Measurements from ENCODE around the gene FCMR.

FCMR gene

DNA sequence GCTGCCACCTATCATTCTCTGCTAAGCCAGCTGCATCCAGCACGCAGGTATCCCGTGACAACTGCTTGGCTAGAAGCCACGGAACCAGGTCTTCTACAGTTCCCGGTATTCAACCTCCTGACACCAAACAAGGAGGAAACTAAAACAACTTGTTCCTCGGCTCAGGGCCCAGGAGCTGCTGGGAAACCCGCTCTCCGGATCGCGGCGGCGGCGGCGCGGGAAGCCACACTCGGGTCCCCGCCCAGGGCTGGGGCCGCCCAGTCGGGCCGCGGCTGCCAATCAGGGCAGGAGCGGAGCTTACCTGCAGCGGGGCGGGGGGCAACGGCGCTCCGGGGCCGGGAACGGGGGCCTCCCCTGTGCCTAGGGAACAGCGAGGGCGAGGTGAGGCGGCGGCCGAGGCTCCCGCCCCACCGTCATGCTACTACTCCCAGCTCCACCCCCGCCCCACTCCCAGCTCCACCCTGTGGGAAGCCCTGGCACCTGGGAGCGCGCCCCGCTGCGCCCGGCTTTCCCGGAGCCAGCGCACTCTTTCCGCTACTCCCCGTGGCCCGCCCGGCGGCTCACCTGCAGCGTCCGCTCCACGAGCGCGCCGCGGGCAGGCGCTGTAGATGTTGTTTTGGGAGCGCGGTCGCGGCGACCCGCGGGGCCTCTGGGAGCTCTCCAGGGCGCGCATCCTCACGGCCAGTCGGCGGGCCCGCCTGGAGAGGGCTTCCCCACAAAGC, 12.4 kb downstream of the FCMR start:
- Histone ChIP-seq H3K4me2 (ENCODE audit: low read depth, low read length) (no peak overlapping the region), H4K20me1 (ENCODE audit: insufficient read depth, low read length) (no peaks in the 10 kb centered on the region), H3K27me3 (replicated peaks; ENCODE audit: insufficient read depth, low read length) (no peaks in the 10 kb centered on the region), H3K9me3 (replicated peaks; ENCODE audit: insufficient read depth, low read length) (no peaks in the 10 kb centered on the region), H3K27ac (ENCODE audit: low read length) (no peak overlapping the region), H3K9me2 (replicated peaks; ENCODE audit: insufficient read depth, low read length) (no peaks in the 10 kb centered on the region), H3K79me2 (ENCODE audit: low read length) (peaks cover 20% of the 10 kb centered on the region), H3K4me3 (ENCODE audit: low read length) (no peak overlapping the region), H2AFZ (ENCODE audit: low read length) (no peak overlapping the region), H3K9ac (ENCODE audit: low read length) (no peak overlapping the region), H3K36me3 (replicated peaks; ENCODE audit: insufficient read depth, low read length) (peaks cover 8% of the 10 kb centered on the region; the same call in 1 of the 2 replicates), H3F3A (ENCODE audit: insufficient read depth, low read length) (peaks cover 9% of the 10 kb centered on the region), H3K4me1 (ENCODE audit: low read length) (peaks cover 8% of the 10 kb centered on the region)
- DNase-seq, result no peak
- no peak for TF ChIP-seq EZH2phosphoT487 (IDR thresholded peaks at IDR 0.05; ENCODE audit: low read length)

GRCh38 chr1:206908038-206908437, 13.7 kb downstream of the FCMR start:
- H2AFZ ChIP-seq (ENCODE audit: low read length), result no peak overlapping the region
- no peak overlapping the region for H3K4me2 ChIP-seq (ENCODE audit: low read depth, low read length)
- peaks cover 8% of the 10 kb centered on the region for H3K4me1 ChIP-seq (ENCODE audit: low read length)
- TF ChIP-seq EZH2 (optimal IDR thresholded peaks at IDR 0.05; ENCODE audit: low read depth, low read length), result no peak
- TF ChIP-seq CTCF (IDR thresholded peaks at IDR 0.05; ENCODE audit: low read length), result no peak
- no peak for TF ChIP-seq EZH2phosphoT487 (IDR thresholded peaks at IDR 0.05; ENCODE audit: low read length)
- no peak overlapping the region for H3K4me3 ChIP-seq (ENCODE audit: low read length)
- H3K9me2 ChIP-seq (replicated peaks; ENCODE audit: insufficient read depth, low read length), result no peaks in the 10 kb centered on the region
- no peak overlapping the region for H3K9ac ChIP-seq (ENCODE audit: low read length)
- no peaks in the 10 kb centered on the region for H3K27me3 ChIP-seq (replicated peaks; ENCODE audit: insufficient read depth, low read length)
- peaks cover 20% of the 10 kb centered on the region for H3K79me2 ChIP-seq (ENCODE audit: low read length)
- DNase-seq, result no peak
- H3F3A ChIP-seq (ENCODE audit: insufficient read depth, low read length), result peaks cover 4% of the 10 kb centered on the region; the same call in 1 of the 2 replicates
- no peak overlapping the region for H3K27ac ChIP-seq (ENCODE audit: low read length)
- no peaks in the 10 kb centered on the region for H4K20me1 ChIP-seq (ENCODE audit: insufficient read depth, low read length)
- peaks cover 8% of the 10 kb centered on the region; the same call in 1 of the 2 replicates for H3K36me3 ChIP-seq (replicated peaks; ENCODE audit: insufficient read depth, low read length)
- H3K9me3 ChIP-seq (replicated peaks; ENCODE audit: insufficient read depth, low read length), result no peaks in the 10 kb centered on the region

- no peaks in the 10 kb centered on the region for H3F3A ChIP-seq (ENCODE audit: insufficient read depth, low read length)
- no peaks in the 10 kb centered on the region for H3K27me3 ChIP-seq (replicated peaks; ENCODE audit: insufficient read depth, low read length)
- H3K4me3 ChIP-seq (ENCODE audit: low read length), result no peak overlapping the region
- H3K4me1 ChIP-seq (ENCODE audit: low read length), result peaks cover 8% of the 10 kb centered on the region
- H2AFZ ChIP-seq (ENCODE audit: low read length), result no peak overlapping the region
- no peaks in the 10 kb centered on the region for H3K9me2 ChIP-seq (replicated peaks; ENCODE audit: insufficient read depth, low read length)
- peaks cover 8% of the 10 kb centered on the region; the same call in 1 of the 2 replicates for H3K36me3 ChIP-seq (replicated peaks; ENCODE audit: insufficient read depth, low read length)
- no peak overlapping the region for H3K4me2 ChIP-seq (ENCODE audit: low read depth, low read length)
- DNase-seq, result no peak
- H3K79me2 ChIP-seq (ENCODE audit: low read length), result peaks cover 20% of the 10 kb centered on the region
- H3K9me3 ChIP-seq (replicated peaks; ENCODE audit: insufficient read depth, low read length), result no peaks in the 10 kb centered on the region
- no peak overlapping the region for H3K9ac ChIP-seq (ENCODE audit: low read length)
- H3K27ac ChIP-seq (ENCODE audit: low read length), result no peak overlapping the region
- TF ChIP-seq EZH2phosphoT487 (IDR thresholded peaks at IDR 0.05; ENCODE audit: low read length) (no peak), CTCF (IDR thresholded peaks at IDR 0.05; ENCODE audit: low read length) (peak; percentile 34)
- no peaks in the 10 kb centered on the region for H4K20me1 ChIP-seq (ENCODE audit: insufficient read depth, low read length)
These were observed 14.3 kb downstream of the FCMR start for GRCh38 chr1:206907304-206907991.
